NCI-H524 treated with DMSO at 0.1 percent for 48 hours (cell line): ENCODE results near the gene IL1RL2.

ENCODE experiments used
- DNase-seq: peaks from one replicate; lab custom pipeline; 2025; lab: John Stamatoyannopoulos, UW

The IL1RL2 gene

DNA sequence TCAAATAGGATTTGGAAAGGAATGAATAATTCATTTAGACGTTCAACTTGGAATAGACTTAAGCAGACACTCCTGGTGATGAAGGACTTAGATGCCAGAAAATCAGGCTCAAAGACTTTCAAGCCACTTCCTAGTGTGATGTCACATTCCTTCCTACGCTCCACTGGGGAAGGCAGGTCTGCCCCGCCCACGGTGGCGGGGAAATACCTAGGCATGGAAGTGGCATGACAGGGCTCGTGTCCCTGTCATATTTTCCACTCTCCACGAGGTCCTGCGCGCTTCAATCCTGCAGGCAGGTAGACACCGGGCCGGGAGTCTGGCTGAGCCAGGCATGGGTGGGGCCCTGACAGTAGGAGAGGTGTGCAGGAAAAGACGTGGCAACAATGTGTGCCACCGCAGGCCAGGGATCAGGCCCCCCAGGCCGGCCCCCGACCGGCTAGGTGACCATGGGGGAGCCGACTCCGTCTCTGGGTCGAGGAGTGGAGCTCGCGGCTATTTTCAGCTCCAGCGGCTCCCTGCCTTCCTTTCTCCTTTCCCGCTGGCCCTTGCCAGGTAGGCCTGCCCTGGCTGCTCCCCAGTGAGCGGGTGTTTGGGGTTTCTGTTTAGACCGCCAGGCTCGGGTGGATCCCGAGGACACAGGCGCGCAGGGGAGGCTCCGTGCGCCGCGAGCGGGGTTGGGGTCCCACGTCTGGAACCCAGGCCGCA, at the start of gene IL1RL2:
TSS of gene IL1RL2 (plus strand) at position 233 of the 705 bp plus-strand sequence. CDS start 845 bp downstream, outside the sequence.
- DNase-seq, result no peak

DNA sequence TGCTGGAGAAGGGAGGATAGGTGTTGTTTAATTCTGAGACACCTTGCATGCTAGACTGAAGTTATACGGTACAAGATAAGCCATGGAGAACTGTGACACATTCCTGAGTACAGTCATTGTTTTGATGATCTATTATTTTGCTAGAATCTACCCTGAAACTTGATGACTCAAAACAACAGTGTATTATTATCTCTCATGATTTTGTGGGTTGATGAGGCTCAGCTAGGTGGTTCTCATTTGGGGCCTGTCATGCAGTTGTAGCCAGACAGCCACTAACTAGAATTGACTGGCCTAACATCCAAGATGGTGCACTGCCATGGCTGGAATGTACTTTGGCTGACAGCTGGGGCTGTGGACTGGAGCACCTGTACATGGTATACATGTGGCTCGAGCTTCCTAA, 49.7 kb upstream of the IL1RL2 start:
- no peak for DNase-seq

DNA sequence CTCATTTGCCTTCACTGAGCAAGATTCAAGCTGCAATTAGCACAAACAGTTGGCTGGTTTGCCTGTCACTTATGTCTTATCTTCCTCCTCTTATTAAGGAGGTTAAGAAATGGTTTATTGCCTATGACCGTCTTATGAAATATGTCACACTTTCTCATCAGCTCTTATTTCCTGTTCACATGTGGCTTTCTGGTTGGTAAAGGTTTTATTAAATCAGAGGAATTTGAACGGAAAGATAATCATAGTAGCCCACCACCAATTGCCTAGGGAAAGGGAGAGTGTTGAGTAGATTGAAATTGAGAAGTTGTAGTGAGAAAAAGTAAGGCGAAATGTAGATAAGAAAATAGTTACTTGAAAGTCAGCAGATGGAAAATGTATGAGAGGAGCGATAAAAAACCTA, 48.5 kb upstream of the IL1RL2 start:
- DNase-seq, result no peak

DNA sequence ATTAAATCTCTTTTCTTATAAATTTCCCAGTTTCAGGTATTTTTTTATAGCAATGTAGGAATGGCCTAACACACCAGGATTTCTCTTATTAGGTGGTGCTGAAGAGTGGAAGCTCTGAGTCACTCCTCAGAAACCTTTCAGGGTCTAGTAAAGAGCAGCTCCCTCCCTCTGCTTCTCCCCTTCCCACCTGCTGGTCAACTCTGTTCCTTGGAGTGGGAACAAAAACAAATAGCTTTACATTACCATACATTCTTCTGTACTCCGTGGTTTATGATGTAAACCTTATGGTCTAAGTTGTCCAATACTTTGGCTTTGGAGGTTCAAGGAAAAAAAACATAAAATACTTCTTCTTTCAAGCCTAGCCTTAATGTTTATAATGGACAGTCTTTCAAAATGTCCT, 47.0 kb upstream of the IL1RL2 start:
- no peak for DNase-seq

DNA sequence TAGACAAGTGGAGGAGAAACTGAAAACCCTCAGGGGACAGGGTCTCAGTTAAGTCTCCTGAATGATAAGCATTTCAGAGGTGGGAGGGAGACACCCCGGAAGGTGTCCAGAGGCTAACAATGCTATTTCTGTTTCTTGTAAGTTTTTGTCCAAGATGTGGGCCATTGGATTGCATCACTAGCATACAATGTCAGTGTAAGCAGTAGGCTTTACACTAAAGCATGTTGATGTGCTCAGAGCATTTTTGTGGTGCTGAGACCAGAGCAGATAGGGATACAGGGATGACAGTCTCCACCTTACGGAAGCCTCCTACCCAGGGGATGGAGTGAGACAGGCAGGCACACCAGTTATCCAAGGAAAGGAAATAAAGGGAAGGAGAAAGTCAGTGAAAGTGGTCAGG, 46.4 kb upstream of the IL1RL2 start:
- no peak for DNase-seq

DNA sequence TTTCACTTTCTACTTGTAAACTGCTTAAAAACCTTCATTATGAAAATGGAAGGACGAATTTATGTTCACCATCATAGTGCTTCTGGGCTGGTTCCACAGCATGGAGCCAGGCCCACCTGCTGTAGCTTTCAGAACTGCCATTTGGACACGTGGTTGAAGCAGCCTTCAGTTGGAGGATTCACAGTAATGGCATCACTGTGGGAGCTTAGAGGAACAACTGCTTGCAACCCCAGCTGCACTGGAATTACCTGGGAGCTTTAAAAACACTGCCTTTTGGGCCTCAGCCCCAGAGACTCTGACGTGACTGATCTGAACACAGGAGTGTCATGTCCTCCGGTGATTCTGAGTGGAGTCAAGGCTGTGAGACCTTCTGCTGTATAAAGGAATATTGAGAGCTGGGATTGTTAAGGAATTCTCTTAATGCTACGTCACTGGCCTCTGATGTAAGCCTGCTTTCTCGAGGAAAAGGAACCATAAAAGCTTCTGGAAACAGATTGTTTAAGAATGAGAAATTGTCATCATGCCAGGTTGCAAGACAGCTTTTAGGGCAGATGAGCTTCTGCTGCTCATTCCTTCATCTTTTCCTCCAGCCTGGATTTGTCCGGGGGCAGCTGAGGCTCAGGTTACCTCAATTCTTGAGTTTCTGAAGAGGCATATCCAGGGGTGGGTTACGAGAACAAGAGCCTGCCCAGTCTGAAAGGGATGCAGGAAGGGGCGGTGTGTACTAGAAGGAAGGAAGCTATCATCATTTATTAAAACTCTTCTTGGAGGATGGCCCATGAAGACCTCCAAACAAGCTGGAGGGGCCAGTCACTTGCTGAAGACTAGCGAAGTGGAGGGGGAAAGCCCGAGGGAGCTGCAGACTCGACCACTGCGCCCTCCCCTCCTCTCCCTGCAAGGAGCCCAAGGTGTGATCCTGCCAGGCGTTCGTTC, 45.5 kb upstream of the IL1RL2 start:
- DNase-seq, result no peak

DNA sequence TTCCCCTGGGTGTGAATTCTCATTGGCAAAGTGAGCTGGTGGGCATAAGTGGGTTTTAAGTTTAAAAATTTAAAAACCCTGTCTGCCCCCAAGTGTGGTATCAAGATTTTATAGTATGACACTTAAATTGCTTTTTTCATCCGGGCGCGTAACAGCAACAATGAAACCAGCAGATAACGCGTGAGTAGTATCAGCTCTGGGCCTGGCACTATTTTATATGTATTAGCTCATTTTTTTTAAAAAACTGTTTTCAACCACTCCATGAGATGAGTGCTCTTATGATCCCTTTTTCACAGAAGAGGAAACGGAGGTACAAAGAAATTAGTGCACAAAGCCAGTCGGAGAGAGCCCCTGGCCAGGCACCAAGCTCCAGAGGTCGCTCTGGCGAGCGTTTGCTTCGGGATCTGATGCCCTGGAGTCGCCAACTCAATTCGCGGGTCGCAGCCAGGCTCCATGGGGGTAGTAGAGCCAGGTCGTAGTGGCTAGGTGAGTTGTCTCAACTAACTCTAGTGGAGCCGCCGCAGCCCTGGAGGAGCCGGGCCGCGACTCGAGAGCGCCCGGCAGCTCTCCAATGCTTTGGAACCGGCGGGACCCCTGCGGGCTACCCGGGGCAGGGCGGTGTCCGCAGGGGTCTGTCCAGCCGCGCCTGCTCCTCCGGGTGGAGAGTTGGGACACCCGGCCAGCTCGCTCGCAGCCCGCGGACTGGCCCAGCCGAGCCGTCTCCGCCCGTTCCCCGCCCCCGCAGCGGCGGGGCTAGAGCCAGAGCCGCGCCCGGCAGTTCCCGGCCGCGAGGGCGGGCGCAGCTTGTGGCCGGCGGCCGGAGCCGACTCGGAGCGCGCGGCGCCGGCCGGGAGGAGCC, 44.6 kb upstream of the IL1RL2 start, which contains the start of gene IL1R1:
TSS of gene IL1R1 (plus strand) at position 777 of the 859 bp plus-strand sequence. CDS start 14,979 bp downstream, outside the sequence.
- DNase-seq, result no peak

DNA sequence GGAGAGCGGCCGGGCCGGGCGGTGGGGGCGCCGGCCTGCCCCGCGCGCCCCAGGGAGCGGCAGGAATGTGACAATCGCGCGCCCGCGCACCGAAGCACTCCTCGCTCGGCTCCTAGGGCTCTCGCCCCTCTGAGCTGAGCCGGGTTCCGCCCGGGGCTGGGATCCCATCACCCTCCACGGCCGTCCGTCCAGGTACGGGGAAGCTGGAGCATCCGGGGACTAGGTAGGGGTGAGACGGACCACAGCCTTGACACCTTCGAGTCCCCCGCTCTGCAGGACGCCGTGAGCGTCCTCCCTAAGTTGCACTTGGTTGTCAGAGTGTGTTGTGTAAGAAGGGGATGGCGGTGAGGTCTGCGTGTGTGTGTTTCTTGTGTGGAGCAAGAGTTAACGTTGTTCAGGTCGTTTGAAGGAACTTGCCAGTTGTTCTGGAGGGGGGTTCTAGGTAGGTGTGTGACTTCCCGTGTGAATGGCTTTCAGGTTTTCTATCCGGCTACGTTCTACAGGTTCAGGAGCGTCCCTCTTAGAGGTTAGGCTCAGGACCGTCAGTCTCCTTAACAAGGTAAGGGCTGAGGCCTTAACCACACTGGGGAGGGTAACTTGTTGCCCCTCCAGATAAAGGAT, 43.9 kb upstream of the IL1RL2 start:
- no peak for DNase-seq

DNA sequence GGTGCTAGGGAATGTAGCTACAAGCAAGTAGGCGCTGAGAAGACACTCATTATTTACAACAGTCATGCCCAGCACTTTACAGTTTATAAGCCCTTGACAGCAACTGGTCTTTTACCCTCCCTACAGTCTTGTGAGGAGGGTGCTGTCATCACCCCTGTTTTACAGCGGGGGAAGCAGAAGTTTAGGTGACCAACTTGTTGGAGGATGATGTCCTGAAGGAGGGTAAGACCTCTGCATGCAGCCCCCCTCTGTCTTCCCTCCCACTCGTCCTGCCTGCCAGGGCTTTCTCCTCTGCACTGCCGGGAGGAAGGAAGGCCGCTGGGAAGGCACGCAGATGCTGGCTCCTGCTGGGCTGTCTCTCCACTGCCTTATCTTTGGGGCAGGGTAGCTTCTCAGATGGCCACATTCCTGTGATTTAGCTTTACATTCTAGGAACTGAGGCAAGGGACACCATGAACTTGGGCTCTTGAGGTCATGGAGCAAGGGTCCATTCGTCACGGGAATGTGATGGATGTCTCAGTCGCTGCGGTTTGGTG, 43.3 kb upstream of the IL1RL2 start:
- no peak for DNase-seq

DNA sequence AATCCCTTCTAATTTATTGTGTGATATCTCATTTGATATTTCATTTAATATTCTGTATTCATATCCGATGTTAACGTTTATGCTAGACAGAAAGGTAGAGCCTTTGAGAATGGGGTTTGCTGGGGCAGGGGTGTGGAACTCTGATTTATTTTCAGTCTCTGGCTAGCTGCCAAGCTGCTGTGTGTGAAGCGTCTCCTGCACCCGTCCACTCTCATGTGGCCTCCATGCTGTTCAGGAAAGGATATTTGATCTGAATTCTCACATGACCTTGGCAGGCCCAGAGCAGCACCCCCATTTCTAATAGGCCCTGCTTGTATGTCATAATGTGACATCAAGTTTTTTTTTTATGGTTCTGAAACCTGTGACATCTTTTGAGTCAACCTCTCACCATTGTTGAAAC, 42.7 kb upstream of the IL1RL2 start:
- no peak for DNase-seq

DNA sequence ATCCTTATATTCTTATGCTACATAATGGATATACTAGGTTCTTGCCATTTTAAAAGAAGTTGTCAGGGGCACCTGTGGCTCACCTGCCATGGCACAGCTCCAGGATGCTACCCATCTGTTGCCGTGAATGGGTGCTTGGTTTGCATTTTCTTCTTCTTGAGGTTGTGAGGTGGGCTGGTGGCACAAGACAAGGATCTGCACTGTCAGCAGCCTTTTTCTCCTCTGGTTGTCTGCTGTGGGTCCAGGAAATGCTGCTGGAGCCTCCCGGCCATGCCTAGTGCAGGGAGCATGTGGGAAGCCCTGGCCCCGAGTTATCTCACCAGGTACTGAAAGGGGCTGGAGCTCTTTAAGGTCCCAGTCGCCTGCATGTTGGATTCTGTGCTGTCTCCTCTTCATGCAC, 41.7 kb upstream of the IL1RL2 start:
- DNase-seq, result no peak

DNA sequence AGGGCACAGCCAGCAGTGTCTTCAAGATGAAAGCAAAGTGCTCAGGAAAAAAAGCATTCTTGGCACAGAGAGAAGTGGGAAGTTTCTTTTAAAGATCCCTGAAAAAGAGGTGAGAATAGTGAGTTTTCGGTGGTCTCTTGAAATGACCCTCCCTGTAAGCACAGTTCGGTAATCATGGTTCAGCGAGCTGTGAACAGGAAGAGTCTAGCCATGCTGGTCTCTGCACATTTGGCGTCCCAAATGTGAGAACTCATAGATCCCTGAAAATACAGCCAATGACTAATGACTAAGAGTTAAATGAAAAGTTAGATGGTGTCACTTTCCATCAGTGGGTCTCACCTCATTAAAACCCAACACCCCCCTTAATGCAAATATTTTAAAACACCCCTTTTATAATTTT, 40.9 kb upstream of the IL1RL2 start:
- DNase-seq, result no peak

DNA sequence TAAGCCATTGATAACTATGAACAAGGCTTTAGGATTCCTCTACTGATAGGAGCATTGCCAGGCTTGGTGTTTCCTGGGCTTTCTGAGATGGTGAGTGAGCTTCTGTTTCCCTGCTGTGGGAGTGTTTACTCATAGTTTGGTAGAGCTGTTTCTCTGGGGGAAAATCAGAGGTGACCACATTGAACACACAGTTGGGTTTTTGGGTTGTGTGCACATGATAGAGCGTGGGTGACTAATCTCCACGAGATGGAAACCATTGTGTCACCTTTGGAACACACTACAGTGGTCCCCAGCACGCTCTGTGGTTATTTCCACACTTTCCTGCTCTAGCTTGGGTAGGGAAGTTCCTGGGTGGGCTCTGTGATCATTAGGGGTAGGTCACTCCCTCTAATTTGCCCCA, 38.9 kb upstream of the IL1RL2 start:
- DNase-seq, result no peak

DNA sequence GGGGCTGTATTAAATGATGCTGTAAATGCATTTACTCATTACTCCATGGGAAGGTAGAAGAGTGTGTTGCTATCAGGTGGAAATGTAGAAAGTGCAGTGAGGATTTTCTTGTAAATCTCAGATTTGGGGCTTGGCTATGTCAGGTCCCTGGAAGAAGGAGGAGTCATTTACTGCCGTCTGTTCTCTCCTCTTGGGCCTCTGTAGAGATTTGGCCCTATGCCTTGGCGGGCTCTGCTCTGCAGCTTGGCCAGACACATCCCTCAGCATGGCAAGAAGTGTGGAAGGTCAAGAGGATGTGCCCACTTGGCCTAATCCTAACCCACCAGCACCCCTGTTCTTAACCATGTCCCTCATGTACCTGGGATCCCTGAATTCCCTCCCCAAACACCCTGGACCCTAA, 37.6 kb upstream of the IL1RL2 start:
- no peak for DNase-seq

DNA sequence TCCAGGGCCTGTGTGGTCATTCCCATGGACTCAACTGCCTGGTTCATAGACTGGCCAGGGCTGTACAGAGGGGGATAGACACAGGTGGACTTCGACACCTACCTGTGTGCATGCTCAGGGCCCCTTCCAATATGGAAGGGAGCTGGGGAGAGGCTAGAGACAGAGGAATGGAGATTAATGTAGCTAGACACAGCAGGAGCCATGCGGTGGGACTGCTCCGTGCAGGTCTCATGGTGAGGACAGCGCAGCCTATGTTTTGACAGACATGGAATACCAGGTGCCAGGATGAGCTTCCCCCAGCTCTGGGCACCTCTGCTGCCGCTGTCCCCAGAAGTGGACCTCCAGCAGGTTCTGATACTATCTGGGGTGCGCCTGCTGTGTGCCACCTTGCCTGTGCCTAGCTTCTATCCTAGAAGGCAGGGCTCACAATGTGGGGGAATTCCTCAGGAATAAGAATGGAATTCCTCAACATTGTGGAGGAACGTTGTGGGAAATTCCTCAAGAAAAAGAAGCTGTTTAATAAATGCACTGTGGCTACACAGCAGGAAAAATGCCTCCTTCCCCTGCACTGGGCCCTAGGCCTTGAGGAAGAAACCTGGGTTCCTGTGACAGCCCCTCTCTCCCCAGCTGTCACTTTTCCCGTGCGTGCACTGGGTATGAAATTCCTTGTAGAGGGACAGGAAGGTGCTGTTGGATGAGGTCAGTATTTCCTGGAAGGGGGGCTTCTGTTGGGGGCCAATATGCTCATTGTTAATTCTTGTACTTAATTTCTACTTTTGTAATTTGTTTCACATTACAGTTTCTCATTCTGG, 37.0 kb upstream of the IL1RL2 start:
- no peak for DNase-seq

DNA sequence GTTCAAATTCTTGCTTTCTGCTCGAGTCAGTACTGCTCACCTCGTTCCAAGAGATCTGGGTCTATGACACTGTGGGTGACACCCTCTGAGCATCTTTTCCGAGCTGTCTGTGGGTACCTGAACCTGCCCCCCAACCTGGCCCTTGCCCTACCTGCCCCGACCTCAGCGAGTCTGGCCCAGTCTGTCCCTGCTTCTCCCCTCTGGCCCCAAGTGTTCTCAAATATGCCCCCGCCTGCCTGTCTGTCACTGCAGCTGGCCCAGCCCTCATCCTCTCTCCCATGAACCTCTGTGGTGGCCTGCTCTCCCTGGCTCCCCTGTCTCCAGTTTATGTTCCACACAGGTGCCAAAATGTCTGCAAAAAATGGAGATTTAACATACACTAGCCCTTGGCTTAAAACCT, 32.5 kb upstream of the IL1RL2 start:
- no peak for DNase-seq

DNA sequence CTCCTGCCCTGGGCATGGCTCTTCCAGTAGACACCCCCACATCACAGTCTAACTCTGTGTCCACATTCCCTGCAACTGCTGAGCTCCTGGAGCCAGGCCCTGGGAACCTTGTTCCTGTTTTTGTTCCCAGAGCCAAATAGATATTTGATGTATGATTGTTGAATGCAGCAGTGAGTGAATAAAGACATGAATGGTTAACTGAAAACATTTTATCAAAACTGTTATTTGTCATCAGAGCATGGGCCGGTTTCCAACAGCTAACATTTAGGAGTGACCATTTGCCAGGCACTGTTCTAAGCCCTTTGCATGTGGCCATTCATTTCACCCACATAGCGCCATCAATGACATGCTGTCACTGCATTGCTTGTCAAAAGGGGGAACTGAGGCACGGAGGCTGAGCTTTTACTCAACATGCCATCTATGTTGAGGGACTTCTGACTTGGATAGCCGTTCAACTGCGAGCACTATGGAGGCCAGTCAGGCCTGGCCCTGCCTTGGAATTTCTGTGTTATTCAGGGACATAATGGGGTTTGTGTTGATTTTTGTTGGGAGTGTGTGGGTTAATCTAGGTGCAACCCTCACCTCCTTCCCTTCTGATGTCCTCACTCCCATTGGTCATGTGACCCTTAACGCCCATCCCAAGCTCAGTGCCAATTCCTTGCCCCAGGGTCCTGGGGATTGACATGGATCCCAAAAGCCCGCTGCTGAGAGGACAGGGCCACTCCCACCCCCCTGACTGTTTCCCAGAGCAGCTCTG, 31.7 kb upstream of the IL1RL2 start:
- no peak for DNase-seq

DNA sequence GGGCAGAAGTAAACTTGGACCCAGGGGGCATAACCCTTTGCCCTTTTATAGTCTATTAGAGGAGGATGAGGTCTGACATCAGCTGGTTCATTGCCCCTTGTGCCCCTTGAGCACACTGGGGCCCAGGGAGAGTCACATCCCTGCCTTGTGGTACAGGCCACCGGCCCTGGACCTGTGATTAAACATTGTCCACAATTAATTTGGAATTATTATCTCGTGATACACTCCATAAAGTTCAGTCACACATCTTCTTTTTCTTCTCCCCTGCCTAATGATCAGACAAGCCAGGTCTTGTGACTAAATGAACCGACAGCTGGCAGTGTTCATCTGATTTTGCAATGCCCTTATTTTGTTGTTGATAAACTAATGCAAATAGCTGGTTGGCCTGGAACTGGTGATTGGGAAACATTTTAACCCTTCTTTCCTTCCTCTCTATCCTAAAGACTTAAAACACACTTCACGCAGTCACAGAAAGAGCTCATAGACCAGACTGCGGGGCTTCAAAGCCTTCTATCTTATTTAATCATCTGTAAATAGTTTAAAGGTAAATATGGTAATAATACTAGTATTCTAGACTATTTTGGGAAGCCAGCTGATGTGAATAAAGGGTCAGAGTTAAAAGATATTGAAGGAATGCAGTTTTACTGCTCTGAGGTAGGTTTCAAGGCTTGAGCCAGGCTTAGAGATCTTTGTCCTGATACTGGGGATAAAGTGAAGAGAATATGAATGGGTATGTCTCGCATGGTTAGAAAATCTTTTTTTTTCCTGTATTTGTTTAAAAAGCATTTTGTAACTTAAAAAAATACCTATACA, 30.9 kb upstream of the IL1RL2 start:
- DNase-seq, result no peak
